ENCODE data around the gene ADCY10. TPM values are rescaled to one million over a fixed set of nuclear protein-coding genes. Genes with fewer than 3 reads are reported as not detected.

The ADCY10 gene
- total RNA-seq, 1 donor from 2014 or later = not detected

DNA sequence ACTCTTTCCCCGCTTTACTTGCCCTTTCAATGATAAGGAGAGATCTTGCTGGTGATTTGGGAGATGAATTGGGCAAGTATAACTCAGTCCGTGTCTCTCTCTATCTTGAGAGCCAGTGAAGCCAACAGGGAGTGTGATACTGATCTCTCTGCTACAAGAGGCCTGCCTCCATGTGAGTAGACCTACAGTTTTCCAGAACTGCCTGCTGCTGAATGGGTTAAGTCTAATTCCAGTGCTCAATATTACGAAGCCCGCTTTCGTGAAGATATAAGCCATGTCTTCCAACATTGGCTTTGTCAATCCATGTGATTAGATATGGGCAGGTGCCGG, 92.6 kb downstream of the ADCY10 start:
- H3K79me2 ChIP-seq (ENCODE audit: low read depth) = no peaks in the 10 kb centered on the region
- H3K9ac ChIP-seq = no peak overlapping the region
- TF ChIP-seq, protein P1, sequence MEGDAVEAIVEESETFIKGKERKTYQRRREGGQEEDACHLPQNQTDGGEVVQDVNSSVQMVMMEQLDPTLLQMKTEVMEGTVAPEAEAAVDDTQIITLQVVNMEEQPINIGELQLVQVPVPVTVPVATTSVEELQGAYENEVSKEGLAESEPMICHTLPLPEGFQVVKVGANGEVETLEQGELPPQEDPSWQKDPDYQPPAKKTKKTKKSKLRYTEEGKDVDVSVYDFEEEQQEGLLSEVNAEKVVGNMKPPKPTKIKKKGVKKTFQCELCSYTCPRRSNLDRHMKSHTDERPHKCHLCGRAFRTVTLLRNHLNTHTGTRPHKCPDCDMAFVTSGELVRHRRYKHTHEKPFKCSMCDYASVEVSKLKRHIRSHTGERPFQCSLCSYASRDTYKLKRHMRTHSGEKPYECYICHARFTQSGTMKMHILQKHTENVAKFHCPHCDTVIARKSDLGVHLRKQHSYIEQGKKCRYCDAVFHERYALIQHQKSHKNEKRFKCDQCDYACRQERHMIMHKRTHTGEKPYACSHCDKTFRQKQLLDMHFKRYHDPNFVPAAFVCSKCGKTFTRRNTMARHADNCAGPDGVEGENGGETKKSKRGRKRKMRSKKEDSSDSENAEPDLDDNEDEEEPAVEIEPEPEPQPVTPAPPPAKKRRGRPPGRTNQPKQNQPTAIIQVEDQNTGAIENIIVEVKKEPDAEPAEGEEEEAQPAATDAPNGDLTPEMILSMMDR (IDR thresholded peaks at IDR 0.05) = no peak
- TF ChIP-seq EZH2phosphoT487 (IDR thresholded peaks at IDR 0.05) = no peak
- H2AFZ ChIP-seq (replicated peaks) = no peak overlapping the region
- no peaks in the 10 kb centered on the region for H3K9me3 Mint-ChIP-seq
- H3K36me3 Mint-ChIP-seq = no peaks in the 10 kb centered on the region
- H3K27me3 Mint-ChIP-seq (ENCODE audit: insufficient read depth, low read depth) = no peaks in the 10 kb centered on the region
- H4K20me1 ChIP-seq (ENCODE audit: low read depth) = no peaks in the 10 kb centered on the region
- H3K4me2 ChIP-seq = no peak overlapping the region
- DNase-seq (ENCODE audit: low spot score) = no peak
- H3K27ac ChIP-seq = no peak overlapping the region
- H3K9me3 ChIP-seq (ENCODE audit: low read depth) = no peaks in the 10 kb centered on the region
- H3K4me1 ChIP-seq = peaks cover 3% of the 10 kb centered on the region
- H3K27me3 ChIP-seq = no peaks in the 10 kb centered on the region
- no peak overlapping the region for H3K4me3 ChIP-seq
- no peak overlapping the region for H3K4me3 Mint-ChIP-seq
- H3K27ac Mint-ChIP-seq = no peak overlapping the region
- no peaks in the 10 kb centered on the region for H3K36me3 ChIP-seq
- no peaks in the 10 kb centered on the region for H3F3A ChIP-seq (ENCODE audit: low read depth)
- H3K4me1 Mint-ChIP-seq = peaks cover 4% of the 10 kb centered on the region

DNA sequence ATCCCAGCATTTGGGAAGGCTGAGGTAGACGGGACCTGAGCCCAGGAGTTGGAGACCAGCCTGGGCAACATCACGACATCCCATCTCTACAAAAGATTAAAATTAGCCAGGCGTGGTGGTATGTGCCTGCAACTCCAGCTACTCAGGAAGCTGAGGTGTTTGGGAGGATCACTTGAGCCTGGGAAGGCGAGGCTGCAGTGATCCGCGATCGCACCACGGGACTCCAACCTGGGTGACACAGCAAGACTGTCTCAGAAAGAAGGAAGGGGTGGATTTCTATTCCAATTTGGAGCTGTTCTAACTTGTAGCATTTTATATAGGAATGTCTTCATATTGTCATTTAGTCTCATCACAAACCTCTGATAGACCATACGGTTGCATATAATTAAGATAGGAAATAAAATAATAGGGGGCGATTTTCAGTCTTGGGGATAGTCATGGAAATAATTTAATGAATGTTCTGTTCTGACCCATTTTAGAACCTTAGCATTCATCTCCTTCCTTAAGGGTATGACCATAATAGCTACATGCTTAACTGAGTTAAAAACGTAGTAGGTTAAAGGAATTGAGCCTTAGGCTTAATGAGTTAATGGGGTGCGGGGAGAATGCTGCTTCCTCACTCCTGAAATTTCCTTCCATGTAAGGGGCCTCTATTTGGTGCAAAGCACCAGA, 93.1 kb downstream of the ADCY10 start:
- H3K4me2 ChIP-seq = no peak overlapping the region
- H3K36me3 ChIP-seq = no peaks in the 10 kb centered on the region
- H3K4me1 ChIP-seq = peaks cover 3% of the 10 kb centered on the region
- no peak overlapping the region for H3K9ac ChIP-seq
- Mint-ChIP-seq H3K9me3 (peaks cover 1% of the 10 kb centered on the region), H3K4me1 (peaks cover 4% of the 10 kb centered on the region), H3K27ac (no peak overlapping the region), H3K27me3 (ENCODE audit: insufficient read depth, low read depth) (no peaks in the 10 kb centered on the region), H3K4me3 (no peak overlapping the region), H3K36me3 (no peaks in the 10 kb centered on the region)
- no peaks in the 10 kb centered on the region for H3K79me2 ChIP-seq (ENCODE audit: low read depth)
- H3K27ac ChIP-seq = no peak overlapping the region
- H3K4me3 ChIP-seq = no peak overlapping the region
- no peak for DNase-seq (ENCODE audit: low spot score)
- H3K9me3 ChIP-seq (ENCODE audit: low read depth) = no peaks in the 10 kb centered on the region
- TF ChIP-seq, protein P1 (IDR thresholded peaks at IDR 0.05) = no peak
- TF ChIP-seq EZH2 (IDR thresholded peaks at IDR 0.05) = no peak
- TF ChIP-seq EZH2phosphoT487 (IDR thresholded peaks at IDR 0.05) = no peak
- H3K27me3 ChIP-seq = no peaks in the 10 kb centered on the region
- H2AFZ ChIP-seq (replicated peaks) = no peak overlapping the region
- H4K20me1 ChIP-seq (ENCODE audit: low read depth) = no peaks in the 10 kb centered on the region
- H3F3A ChIP-seq (ENCODE audit: low read depth) = no peaks in the 10 kb centered on the region

DNA sequence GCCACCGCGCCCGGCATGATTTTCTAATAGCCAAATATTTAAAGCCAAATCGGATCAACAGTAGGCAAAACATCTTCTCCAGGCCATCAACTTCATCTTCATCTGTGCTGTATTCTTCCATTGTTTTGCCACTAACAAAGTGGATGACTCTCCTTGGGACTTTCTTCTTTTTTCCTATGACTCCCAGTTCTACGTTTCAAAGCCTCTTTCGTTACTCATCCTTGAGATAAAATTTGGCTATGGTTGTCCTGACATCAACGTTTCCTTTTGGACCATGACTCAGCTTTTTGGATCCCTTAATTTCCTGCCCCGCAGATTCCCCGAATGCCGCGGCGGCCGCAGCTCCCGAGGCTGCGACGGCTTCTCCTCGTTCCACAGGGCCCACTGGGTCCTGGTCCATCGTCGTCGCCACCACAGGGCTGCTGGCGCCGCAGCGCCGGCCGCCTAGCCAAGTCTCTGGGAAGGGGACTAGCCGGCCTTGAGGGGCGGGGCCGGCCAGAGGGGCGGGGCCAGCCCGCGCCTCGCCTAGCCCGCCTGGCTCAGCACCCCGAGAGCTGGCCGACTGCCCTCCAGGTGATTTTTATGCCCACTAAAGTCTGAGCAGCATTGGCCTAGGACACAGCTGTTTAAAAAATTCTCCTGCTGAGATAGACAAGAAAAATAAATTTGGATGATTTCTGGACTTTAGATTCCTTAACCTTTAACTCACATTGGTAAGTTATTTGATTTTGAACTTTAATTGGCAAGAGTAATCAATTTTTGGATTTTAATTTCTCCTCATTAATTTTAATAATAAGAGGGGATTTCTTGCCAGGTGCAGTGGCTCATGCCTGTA, 93.9 kb downstream of the ADCY10 start:
- Histone ChIP-seq H3K4me3 (peak overlapping the region; percentile 6), H3K79me2 (ENCODE audit: low read depth) (no peaks in the 10 kb centered on the region), H3K9ac (no peak overlapping the region), H3K4me2 (peak overlapping the region; percentile 60), H2AFZ (replicated peaks) (peak overlapping the region; percentile 73), H3F3A (ENCODE audit: low read depth) (no peaks in the 10 kb centered on the region), H3K27me3 (no peaks in the 10 kb centered on the region), H4K20me1 (ENCODE audit: low read depth) (no peaks in the 10 kb centered on the region), H3K36me3 (no peaks in the 10 kb centered on the region), H3K27ac (no peak overlapping the region), H3K9me3 (ENCODE audit: low read depth) (no peaks in the 10 kb centered on the region), H3K4me1 (peaks cover 3% of the 10 kb centered on the region)
- Mint-ChIP-seq H3K4me3 (peak overlapping the region; percentile 19), H3K27ac (peak overlapping the region; percentile 5), H3K36me3 (no peaks in the 10 kb centered on the region), H3K27me3 (ENCODE audit: insufficient read depth, low read depth) (no peaks in the 10 kb centered on the region), H3K9me3 (peaks cover 4% of the 10 kb centered on the region), H3K4me1 (peaks cover 4% of the 10 kb centered on the region)
- TF ChIP-seq, protein P1 (IDR thresholded peaks at IDR 0.05) = no peak
- TF ChIP-seq EZH2 (IDR thresholded peaks at IDR 0.05) (no peak), EZH2phosphoT487 (IDR thresholded peaks at IDR 0.05) (no peak)
- DNase-seq (ENCODE audit: low spot score) = peak; percentile 84
